ENCODE results near the gene GHRHR.

Gene GHRHR

DNA sequence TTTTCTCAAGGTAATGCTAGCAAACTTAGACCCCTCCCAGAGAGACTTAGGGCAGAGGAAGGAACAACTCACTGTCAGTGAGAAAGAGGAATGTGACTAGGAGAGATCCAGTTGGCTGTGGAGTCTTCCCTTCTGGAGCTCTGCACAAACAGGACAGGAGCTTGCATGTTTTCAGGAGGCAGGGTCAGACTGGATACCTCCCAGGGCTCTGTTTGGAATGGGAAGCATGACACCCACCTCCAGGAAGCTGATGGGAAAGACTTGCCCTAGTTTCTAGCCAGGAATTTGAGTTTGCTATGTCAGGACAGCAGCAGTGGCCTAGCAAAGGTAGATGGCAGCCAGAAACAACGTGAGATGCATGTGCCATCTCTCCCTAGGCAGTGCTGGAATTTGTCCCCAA lies 40.6 kb downstream of the GHRHR start:
- no peak for DNase-seq (ENCODE audit: low read depth)

GRCh38 chr7:31006857-31007256 lies 43.1 kb downstream of the GHRHR start:
- no peak for DNase-seq (ENCODE audit: low read depth)

DNA sequence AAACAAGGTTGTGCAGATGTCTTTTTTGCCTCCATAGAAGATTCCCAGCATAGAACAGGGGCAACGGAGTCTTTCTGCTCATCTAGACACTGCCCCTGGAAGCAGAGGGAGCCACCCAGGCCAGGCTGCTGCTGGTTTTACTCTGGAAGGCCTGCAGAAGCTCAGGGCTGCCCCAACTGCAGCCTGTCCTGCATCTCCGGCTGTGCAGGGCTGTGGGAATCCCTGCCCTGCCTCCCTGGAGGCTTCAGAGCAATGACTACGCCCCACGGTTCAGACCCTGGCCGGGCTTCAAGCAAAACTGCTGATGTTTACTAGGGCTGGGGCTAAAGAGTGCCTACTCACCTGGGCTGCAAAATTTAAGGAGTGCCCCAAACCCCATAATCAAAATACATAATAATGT lies 43.9 kb downstream of the GHRHR start:
- DNase-seq (ENCODE audit: low read depth): no peak

GRCh38 chr7:31014826-31015225 lies 51.1 kb downstream of the GHRHR start:
- DNase-seq (ENCODE audit: low read depth): no peak

DNA sequence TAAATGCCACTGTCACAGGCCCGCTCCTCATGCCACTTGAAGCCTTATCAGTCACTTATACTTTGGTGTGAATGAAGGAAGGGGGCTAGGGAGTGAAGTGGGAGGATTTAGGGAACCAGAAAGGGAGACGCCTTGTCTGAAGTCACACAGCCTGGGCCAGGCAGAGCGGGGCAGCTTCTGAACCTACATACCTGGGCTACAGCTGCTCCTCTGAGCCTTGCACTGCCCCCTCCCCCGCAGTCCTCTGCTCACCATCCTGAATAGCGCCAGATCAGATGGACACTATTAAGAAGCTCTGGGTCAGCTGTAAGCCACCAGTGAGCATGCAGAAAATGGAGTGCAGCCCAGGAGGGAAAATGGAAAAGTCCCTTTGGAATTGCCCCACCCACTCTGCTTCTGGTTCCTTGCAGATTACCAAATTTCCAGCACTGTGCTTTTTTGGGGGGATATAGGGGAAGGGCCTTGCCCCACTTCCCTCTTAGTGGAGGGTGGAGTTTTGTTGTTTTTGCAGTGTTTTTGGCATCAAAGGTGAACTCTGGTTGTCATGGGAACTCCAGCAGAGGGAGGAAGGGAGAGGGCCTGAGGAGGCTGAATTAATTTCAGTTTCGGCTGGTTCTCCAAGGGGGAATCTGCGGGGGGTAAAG lies 53.4 kb downstream of the GHRHR start:
- DNase-seq (ENCODE audit: low read depth): no peak

- DNase-seq (ENCODE audit: low read depth): no peak
Measured at GRCh38 chr7:31017721-31018120, 54.0 kb downstream of the GHRHR start.

GRCh38 chr7:31019509-31019908 lies 55.8 kb downstream of the GHRHR start:
- no peak for DNase-seq (ENCODE audit: low read depth)

DNA sequence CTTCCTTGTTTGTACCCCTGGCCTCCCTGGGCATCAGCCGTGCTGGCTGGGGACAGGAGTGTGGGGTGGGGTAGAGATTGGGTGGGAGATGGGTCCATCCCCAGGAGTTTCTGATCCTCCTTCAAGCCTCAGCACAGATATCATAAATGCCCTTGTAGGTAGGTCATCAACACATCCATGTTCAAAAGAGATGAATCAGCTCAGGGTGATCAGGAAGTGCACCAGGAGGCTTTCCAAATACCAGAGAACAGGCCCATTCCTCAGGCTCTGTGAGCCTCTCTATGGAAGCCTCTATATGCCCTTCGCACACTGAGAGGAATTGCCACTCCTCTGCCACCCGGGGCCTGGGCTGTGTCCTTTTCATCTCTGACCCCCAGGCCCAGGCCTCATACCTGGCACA lies 56.4 kb downstream of the GHRHR start:
- no peak for DNase-seq (ENCODE audit: low read depth)

GRCh38 chr7:31020652-31021051 lies 56.9 kb downstream of the GHRHR start:
- DNase-seq (ENCODE audit: low read depth): no peak

- DNase-seq (ENCODE audit: low read depth): no peak
Measured at GRCh38 chr7:31022117-31022516, 58.4 kb downstream of the GHRHR start.

DNA sequence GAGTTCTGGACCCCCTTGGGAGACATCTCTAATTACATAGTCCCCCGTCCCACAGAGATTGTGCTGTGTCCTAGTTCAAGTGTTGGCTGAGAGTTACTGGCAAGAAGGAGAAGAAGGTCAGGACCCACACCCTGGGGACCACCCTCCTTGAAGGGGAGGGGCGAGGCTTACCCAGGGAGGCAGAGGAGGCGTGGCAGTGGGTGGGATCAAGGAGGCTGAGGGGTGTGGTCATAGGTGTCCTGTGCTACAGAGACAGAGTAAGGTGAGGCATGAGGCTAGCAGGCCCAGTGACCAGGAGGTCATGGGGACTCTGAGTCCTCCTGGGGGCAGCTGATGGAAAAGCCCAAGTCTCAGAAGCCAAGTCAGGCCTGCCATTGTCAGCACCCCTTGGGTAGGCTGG lies 59.0 kb downstream of the GHRHR start:
- no peak for DNase-seq (ENCODE audit: low read depth)

DNA sequence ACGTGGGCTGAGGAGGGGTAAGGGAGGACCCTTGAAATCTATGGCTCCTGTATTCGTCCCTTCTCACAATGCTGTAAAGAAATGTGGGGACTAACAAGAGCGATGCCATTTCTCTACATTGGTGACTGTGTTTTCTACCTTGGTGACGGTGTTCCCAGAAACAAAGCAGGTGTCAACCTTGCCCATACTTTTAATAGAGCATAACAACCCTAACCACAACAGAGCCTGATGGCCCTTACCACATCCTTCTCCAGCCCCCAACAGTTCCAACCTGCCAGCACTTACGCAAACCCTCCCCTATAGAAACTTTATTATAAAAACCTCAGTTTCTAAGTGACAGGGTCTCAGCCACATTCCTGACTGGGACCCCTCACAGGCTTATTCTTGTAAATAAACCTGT lies 60.1 kb downstream of the GHRHR start:
- no peak for DNase-seq (ENCODE audit: low read depth)

DNA sequence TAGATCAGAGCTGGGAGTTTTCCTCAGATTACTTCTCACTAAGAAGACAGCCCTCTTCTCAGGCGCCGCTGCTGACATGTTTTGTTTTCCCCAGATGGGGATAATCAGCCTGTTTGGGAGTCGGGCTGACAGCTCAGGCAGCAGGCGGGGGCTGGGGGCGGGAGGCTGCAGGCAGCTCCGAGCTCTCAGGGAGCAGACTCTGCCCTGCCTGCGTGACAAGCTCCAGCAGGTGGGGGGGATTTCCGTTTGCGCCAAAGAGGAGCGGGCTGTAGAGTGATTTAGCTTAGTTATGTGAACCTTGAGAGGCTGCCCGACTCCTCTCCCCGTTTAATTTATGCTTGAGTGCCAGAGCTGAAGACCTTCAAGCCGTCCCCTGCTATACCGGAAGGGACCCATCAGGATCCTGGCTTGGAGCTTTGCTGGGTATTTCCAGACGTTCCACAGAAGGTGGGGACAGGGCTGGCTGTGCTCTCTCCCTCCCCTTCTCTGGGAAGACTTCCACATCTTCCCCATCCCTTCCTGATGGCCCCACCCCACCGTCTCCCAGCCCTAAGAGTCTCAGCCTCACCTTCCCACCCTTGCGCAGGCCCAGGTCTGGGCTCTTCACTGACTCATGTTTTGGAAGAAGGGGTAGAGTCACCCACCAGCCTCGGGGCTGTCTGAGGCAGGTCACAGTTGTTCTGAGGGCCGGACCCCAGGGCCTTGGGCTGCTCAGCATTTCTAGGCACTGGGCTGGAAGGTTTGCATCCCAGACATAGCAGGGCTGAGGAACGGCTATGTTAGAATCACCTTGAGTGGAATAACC lies 63.6 kb downstream of the GHRHR start:
- DNase-seq (ENCODE audit: low read depth): no peak

DNA sequence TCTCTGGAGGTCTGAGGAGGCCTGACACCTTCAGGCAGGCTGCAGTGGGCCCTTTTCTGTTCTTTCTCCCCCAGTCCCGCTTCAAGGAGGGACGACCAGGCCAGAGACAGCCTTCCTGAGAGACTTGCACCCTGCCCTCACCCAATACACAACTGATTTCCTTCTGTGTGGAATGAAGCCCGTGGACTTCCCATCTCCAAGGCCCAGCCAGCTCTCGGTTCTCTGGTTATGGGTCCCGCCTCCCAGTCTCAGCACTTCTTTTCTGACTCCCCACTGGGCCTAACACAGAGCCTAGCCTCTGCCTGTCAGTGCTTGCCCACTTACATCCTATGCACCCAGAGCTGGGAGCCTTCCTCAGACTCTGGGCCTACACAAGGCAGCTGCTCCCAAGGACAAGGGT lies 64.3 kb downstream of the GHRHR start:
- DNase-seq (ENCODE audit: low read depth): no peak

DNA sequence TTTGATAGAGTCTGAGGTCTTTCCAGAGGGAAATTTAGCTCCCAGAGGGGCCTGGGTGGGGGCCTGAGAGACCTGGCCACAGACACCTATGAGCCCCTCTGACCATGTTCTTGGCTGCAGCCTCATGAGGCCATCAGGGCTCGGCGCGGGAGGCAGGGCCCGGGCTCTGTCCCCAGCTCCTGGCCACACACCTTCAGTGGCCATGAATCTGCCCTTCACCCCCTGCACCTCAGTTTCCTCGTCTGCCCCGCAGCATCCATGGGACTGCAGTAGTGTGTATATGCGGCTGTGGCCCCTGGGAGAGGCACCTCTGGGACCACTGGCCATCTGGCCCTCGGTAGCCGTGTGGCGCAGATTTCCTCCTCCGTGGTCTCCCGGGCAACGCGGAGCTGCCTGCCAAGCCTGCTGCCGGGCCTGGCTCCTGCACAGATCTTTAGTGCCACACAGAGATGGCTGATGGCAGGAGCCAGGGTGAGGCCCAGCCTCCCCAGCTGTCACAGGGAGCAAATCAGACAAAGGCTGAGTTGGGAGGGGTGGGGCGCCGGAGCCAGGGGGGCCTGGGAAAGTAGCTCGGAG lies 64.8 kb downstream of the GHRHR start:
- DNase-seq (ENCODE audit: low read depth): no peak

Data from stimulated activated CD8-positive, alpha-beta memory T cell treated with anti-CD3 and anti-CD28 coated beads, Interleukin-7, amount 100 ng/mL, for 24 hours (primary cell).